ENCODE data around the gene STK36. TPM values are rescaled to one million over a fixed set of nuclear protein-coding genes. Genes with fewer than 3 reads are reported as not detected.

STK36 gene
- total and polyA plus RNA-seq, 2 donors (not counting 1 experiment from before 2014, with no cell fraction given) = 29.0 to 42.9 TPM

DNA sequence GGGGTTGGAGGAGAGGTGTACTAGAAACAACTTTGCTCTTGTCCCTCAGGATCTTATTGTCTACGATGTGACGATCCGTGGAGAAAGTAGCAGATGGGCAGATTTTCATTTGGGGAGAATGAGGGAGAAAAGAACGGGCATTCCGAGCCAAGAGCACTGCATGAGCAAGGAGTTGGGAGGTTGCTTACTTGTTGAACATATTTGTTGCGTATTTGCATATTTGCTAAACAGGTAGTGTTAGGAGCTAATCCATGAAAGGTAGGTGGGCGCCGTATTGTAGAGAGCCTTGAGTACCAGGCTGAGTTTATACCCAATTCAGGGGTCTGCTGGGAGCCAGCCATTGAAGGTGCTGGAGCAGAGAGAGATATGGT lies 11.9 kb upstream of the STK36 start:
- Histone ChIP-seq H3K4me2 (replicated peaks; ENCODE audit: low read depth, low read length, poor library complexity, severe bottlenecking) (peak overlapping the region; percentile 84), H3K27ac (ENCODE audit: low read length in 2 of 2) (peak overlapping the region; percentile 42 to 77), H4K20me1 (ENCODE audit: control insufficient read depth, insufficient read depth, low read length, poor library complexity, severe bottlenecking) (peaks cover 7% of the 10 kb centered on the region), H3K79me2 (ENCODE audit: control insufficient read depth, insufficient read depth, low read length) (peaks cover 48% of the 10 kb centered on the region), H3K4me3 (ENCODE audit: control extremely low read depth in 1 of 5, extremely low read depth in 1 of 5, insufficient read depth in 1 of 5, low read depth in 2 of 5, low read length in 4 of 5) (peak overlapping the region; percentile 65 to 93 (median 81)), H3K27me3 (replicated peaks in 1 of 4; ENCODE audit: control extremely low read depth in 1 of 4, control insufficient read depth in 3 of 4, insufficient read depth in 4 of 4, low read length in 3 of 4) (no peaks in the 10 kb centered on the region), H3K9ac (ENCODE audit: low read length) (peak overlapping the region; percentile 90), H3K9me3 (ENCODE audit: control extremely low read depth in 1 of 3, control insufficient read depth in 2 of 3, insufficient read depth in 1 of 3, low read length in 2 of 3) (no peaks in the 10 kb centered on the region), H2AFZ (ENCODE audit: insufficient read depth, low read depth, low read length, poor library complexity, severe bottlenecking) (peak overlapping the region; percentile 98), H3K4me1 (ENCODE audit: control insufficient read depth in 2 of 2, insufficient read depth in 2 of 2, low read length in 2 of 2) (peaks cover 12 to 16% of the 10 kb centered on the region in 2 donors), H3K36me3 (replicated peaks in 1 of 2; ENCODE audit: control extremely low read depth in 1 of 2, control insufficient read depth in 1 of 2, extremely low read depth in 1 of 2, insufficient read depth in 2 of 2, low read length in 1 of 2) (peaks cover 0 to 58% of the 10 kb centered on the region in 2 experiments)
- ATAC-seq (ENCODE audit: low read depth) (no peak), DNase-seq (no peak)
- TF ChIP-seq EZH2 (IDR thresholded peaks at IDR 0.05; ENCODE audit: borderline replicate concordance, insufficient read depth, low read depth, low read length, poor library complexity, severe bottlenecking) = no peak
- no peak for TF ChIP-seq CTCF (IDR thresholded peaks at IDR 0.05)
- Mint-ChIP-seq H3K4me3 (peak overlapping the region; percentile 99), H3K4me1 (peaks cover 28% of the 10 kb centered on the region), H3K27me3 (no peaks in the 10 kb centered on the region), H3K27ac (peak overlapping the region; percentile 95), H3K9me3 (ENCODE audit: insufficient read depth) (no peaks in the 10 kb centered on the region)
- CTCF ChIA-PET = interaction anchor here (0.5 to 6.3 kb wide), 12 partner anchors 11 to 729 kb away, joined by 3 to 39 read pairs (median 4); partner anchors contain the start of genes RNF25, STK36 and TTLL4
- WGBS (ENCODE audit: insufficient coverage) = 17% methylated on average over 8 of the region's 8 CpGs
- POLR2A ChIA-PET = interaction anchor here (0.7 to 2.7 kb wide), 6 partner anchors 12 to 263 kb away, joined by 3 to 19 read pairs (median 4); partner anchors contain the start of genes RNF25, STK36 and TTLL4
- intact Hi-C loops (cut with micrococcal nuclease) = loop anchor here (1.0 to 5.0 kb wide), 6 partner anchors 12 to 728 kb away; partner anchors contain the start of genes AAMP, CNOT9, PNKD and RNF25

- peaks cover 25% of the 10 kb centered on the region for H3K4me1 Mint-ChIP-seq
- Histone ChIP-seq H3K27me3 (replicated peaks in 1 of 4; ENCODE audit: control extremely low read depth in 1 of 4, control insufficient read depth in 3 of 4, insufficient read depth in 4 of 4, low read length in 3 of 4) (no peaks in the 10 kb centered on the region), H3K79me2 (ENCODE audit: control insufficient read depth, insufficient read depth, low read length) (peaks cover 26% of the 10 kb centered on the region), H3K36me3 (replicated peaks in 1 of 2; ENCODE audit: control extremely low read depth in 1 of 2, control insufficient read depth in 1 of 2, extremely low read depth in 1 of 2, insufficient read depth in 2 of 2, low read length in 1 of 2) (peaks cover 3 to 55% of the 10 kb centered on the region in 2 experiments), H3K4me1 (ENCODE audit: control insufficient read depth in 2 of 2, insufficient read depth in 2 of 2, low read length in 2 of 2) (peaks cover 12 to 16% of the 10 kb centered on the region in 2 donors), H3K4me3 (ENCODE audit: control extremely low read depth in 1 of 5, extremely low read depth in 1 of 5, insufficient read depth in 1 of 5, low read depth in 2 of 5, low read length in 4 of 5) (no peak overlapping the region), H3K27ac (ENCODE audit: low read length in 2 of 2) (no peak overlapping the region), H3K9me3 (ENCODE audit: control extremely low read depth in 1 of 3, control insufficient read depth in 2 of 3, insufficient read depth in 1 of 3, low read length in 2 of 3) (no peaks in the 10 kb centered on the region), H2AFZ (ENCODE audit: insufficient read depth, low read depth, low read length, poor library complexity, severe bottlenecking) (no peak overlapping the region), H4K20me1 (ENCODE audit: control insufficient read depth, insufficient read depth, low read length, poor library complexity, severe bottlenecking) (no peaks in the 10 kb centered on the region), H3K9ac (ENCODE audit: low read length) (no peak overlapping the region), H3K4me2 (replicated peaks; ENCODE audit: low read depth, low read length, poor library complexity, severe bottlenecking) (no peak overlapping the region)
- ChIA-PET POLR2A (no interaction called here), CTCF (interaction anchor here (6.3 kb wide), 1 partner anchor 13 kb away, joined by 39 read pairs; no protein-coding TSS in a partner anchor)
- WGBS (ENCODE audit: insufficient coverage) = 88% methylated on average over 5 of the region's 7 CpGs
- no peaks in the 10 kb centered on the region for H3K9me3 Mint-ChIP-seq (ENCODE audit: insufficient read depth)
- no peak for TF ChIP-seq CTCF (IDR thresholded peaks at IDR 0.05)
- TF ChIP-seq EZH2 (IDR thresholded peaks at IDR 0.05; ENCODE audit: borderline replicate concordance, insufficient read depth, low read depth, low read length, poor library complexity, severe bottlenecking) = no peak
- no peak for DNase-seq
- no peak for ATAC-seq (ENCODE audit: low read depth)
- intact Hi-C loops (cut with micrococcal nuclease) = no loop called here
- H3K27ac Mint-ChIP-seq = no peak overlapping the region
- H3K4me3 Mint-ChIP-seq = no peak overlapping the region
- no peaks in the 10 kb centered on the region for H3K27me3 Mint-ChIP-seq
These were observed 9.5 kb upstream of the STK36 start for GRCh38 chr2:218662377-218662776.

All from B cell (primary cell).